ENCODE measurements around the gene CREB5. TPM values are rescaled to one million over a fixed set of nuclear protein-coding genes. Genes with fewer than 3 reads are reported as not detected.

CREB5 gene
- total and polyA plus RNA-seq, 11 donors: 7.6 to 38.7 (median 15.2) TPM

DNA sequence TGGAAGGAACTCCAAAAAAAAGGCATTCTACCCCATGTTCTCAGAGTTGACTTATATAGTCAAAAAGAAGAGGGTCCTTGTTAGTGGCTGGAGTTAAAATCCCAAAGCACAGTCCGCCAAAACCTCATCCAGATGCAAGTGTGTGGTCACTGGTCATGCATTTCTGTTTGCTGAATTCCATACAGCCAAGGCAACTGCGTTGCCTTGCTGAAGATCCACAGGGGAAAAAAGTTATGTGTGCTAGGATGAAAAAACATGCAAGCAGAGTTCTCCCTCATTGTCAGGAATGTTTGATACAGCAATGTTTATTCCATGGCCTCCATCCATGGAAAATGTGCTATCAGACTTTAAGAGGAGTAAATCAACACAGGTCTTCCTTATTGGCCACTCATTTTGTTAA lies 213.1 kb downstream of the CREB5 start:
- 64 to 80% (median 76%) methylated on average over 2 of the region's 2 CpGs for WGBS, 4 donors
- H3K4me1 ChIP-seq: peaks cover 0 to 85% (median 36%) of the 10 kb centered on the region in 12 donors
- intact Hi-C loops (cut with DNase I): loop anchor here (5.0 to 10.0 kb wide), 14 partner anchors 57 to 331 kb away; partner anchors contain the start of gene CREB5 (in 1 of the 10)

GRCh38 chr7:28626221-28626620 lies 213.9 kb downstream of the CREB5 start:
- H3K36me3 ChIP-seq: no peaks in the 10 kb centered on the region
- no peaks in the 10 kb centered on the region for H3K27me3 ChIP-seq
- no peaks in the 10 kb centered on the region for H3K9me3 ChIP-seq
- DNase-seq (no peak), ATAC-seq (no peak)
- intact Hi-C loops (cut with DNase I): loop anchor here (1.0 to 10.0 kb wide), 15 partner anchors 56 to 331 kb away; partner anchors contain the start of gene CREB5 (in 1 of the 10)
- 58 to 80% (median 68%) methylated on average over 1 of the region's 1 CpG for whole genome bisulfite sequencing, 4 donors
- peak overlapping the region in 4 of 12 donors; percentile 2 to 43 (median 40) for H3K27ac ChIP-seq
- TF ChIP-seq, protein P1, sequence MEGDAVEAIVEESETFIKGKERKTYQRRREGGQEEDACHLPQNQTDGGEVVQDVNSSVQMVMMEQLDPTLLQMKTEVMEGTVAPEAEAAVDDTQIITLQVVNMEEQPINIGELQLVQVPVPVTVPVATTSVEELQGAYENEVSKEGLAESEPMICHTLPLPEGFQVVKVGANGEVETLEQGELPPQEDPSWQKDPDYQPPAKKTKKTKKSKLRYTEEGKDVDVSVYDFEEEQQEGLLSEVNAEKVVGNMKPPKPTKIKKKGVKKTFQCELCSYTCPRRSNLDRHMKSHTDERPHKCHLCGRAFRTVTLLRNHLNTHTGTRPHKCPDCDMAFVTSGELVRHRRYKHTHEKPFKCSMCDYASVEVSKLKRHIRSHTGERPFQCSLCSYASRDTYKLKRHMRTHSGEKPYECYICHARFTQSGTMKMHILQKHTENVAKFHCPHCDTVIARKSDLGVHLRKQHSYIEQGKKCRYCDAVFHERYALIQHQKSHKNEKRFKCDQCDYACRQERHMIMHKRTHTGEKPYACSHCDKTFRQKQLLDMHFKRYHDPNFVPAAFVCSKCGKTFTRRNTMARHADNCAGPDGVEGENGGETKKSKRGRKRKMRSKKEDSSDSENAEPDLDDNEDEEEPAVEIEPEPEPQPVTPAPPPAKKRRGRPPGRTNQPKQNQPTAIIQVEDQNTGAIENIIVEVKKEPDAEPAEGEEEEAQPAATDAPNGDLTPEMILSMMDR (IDR thresholded peaks at IDR 0.05): no peak
- no peak for TF ChIP-seq POLR2A (IDR thresholded peaks at IDR 0.05)
- peaks cover 0 to 78% (median 34%) of the 10 kb centered on the region in 12 donors for H3K4me1 ChIP-seq
- H3K4me3 ChIP-seq: no peak overlapping the region

More for the DNA sequence above, 213.1 kb downstream of the CREB5 start:
- Histone ChIP-seq H3K36me3 (no peaks in the 10 kb centered on the region), H3K4me3 (no peak overlapping the region), H3K27ac (peak overlapping the region in 1 of 12 donors; percentile 11), H3K9me3 (no peaks in the 10 kb centered on the region), H3K27me3 (no peaks in the 10 kb centered on the region)
- TF ChIP-seq, protein P1 (IDR thresholded peaks at IDR 0.05): no peak
- no peak for TF ChIP-seq POLR2A (IDR thresholded peaks at IDR 0.05)
- DNase-seq: no peak
- no peak for ATAC-seq

- no peak for DNase-seq
- Histone ChIP-seq H3K4me3 (no peak overlapping the region), H3K27me3 (no peaks in the 10 kb centered on the region), H3K9me3 (no peaks in the 10 kb centered on the region), H3K27ac (peak overlapping the region in 4 of 12 donors; percentile 2 to 43 (median 40)), H3K36me3 (no peaks in the 10 kb centered on the region), H3K4me1 (peaks cover 0 to 80% (median 34%) of the 10 kb centered on the region in 12 donors)
- TF ChIP-seq, protein P1 (IDR thresholded peaks at IDR 0.05): peak; percentile 46 to 79 (median 71)
- no peak for TF ChIP-seq POLR2A (IDR thresholded peaks at IDR 0.05)
- 22 to 32% (median 25%) methylated on average over 8 of the region's 8 CpGs for WGBS, 4 donors
- intact Hi-C loops (cut with DNase I): loop anchor here (1.0 to 10.0 kb wide), 15 partner anchors 56 to 332 kb away; partner anchors contain the start of gene CREB5 (in 1 of the 10)
- peak in 2 of 4 donors; percentile 17 to 37 for ATAC-seq
These were observed 214.4 kb downstream of the CREB5 start for GRCh38 chr7:28626624-28627262.

GRCh38 chr7:28627263-28627653 lies 214.9 kb downstream of the CREB5 start:
- Histone ChIP-seq H3K36me3 (no peaks in the 10 kb centered on the region), H3K27me3 (no peaks in the 10 kb centered on the region), H3K27ac (peak overlapping the region in 3 of 12 donors; percentile 19 to 45 (median 38)), H3K4me1 (peaks cover 0 to 82% (median 37%) of the 10 kb centered on the region in 12 donors), H3K9me3 (no peaks in the 10 kb centered on the region), H3K4me3 (no peak overlapping the region)
- intact Hi-C loops (cut with DNase I): loop anchor here (5.0 to 10.0 kb wide), 14 partner anchors 55 to 332 kb away; partner anchors contain the start of gene CREB5 (in 1 of the 10)
- ATAC-seq (peak in 2 of 4 donors; percentile 35 to 40), DNase-seq (no peak)
- TF ChIP-seq POLR2A (IDR thresholded peaks at IDR 0.05): no peak
- TF ChIP-seq, protein P1 (IDR thresholded peaks at IDR 0.05): no peak
- 77 to 81% (median 79%) methylated on average over 5 of the region's 5 CpGs for WGBS, 4 donors
